ENCODE data around the gene AHNAK2. TPM values are rescaled to one million over a fixed set of nuclear protein-coding genes. Genes with fewer than 3 reads are reported as not detected.

Gene AHNAK2
- total and polyA plus RNA-seq, 2 of the 13 experiments (the other 11 are each of a cell fraction or from before 2014, with no cell fraction given), result 0.11 to 0.18 TPM

GRCh38 chr14:105021656-105022275 lies 43.6 kb upstream of the AHNAK2 start (continued):
- no peak for TF ChIP-seq FOXP1 (IDR thresholded peaks at IDR 0.05)
- no peak for TF ChIP-seq FOXP1 (CRISPR knock-in tag; IDR thresholded peaks at IDR 0.05)
- TF ChIP-seq DNMT3B (CRISPR knock-in tag; conservative IDR thresholded peaks at IDR 0.05), result no peak; the same call in 1 of the 2 replicates
- no peak for TF ChIP-seq ZNF737 (CRISPR knock-in tag; IDR thresholded peaks at IDR 0.05; ENCODE audit: borderline replicate concordance)
- no peak for TF ChIP-seq ZSCAN22 (CRISPR knock-in tag; IDR thresholded peaks at IDR 0.05)
- TF ChIP-seq ZFY (CRISPR knock-in tag; IDR thresholded peaks at IDR 0.05), result no peak
- no peak for TF ChIP-seq RELA (CRISPR knock-in tag; IDR thresholded peaks at IDR 0.05)
- TF ChIP-seq MNT (IDR thresholded peaks at IDR 0.05), result no peak
- TF ChIP-seq TERF1 (CRISPR knock-in tag; IDR thresholded peaks at IDR 0.05), result no peak
- no peak for TF ChIP-seq ZFP36 (IDR thresholded peaks at IDR 0.05; ENCODE audit: borderline replicate concordance, low read depth, low read length, partially characterized antibody)
- TF ChIP-seq PHF21A (CRISPR knock-in tag; IDR thresholded peaks at IDR 0.05), result peak; percentile 32; the same call in 1 of the 2 replicates
- peak; percentile 69 for TF ChIP-seq CTCF (CRISPR knock-in tag; IDR thresholded peaks at IDR 0.05)
- TF ChIP-seq MBNL3 (CRISPR knock-in tag; conservative IDR thresholded peaks at IDR 0.05), result no peak
- peak; percentile 76; the same call in 1 of the 2 replicates for TF ChIP-seq ZNF605 (CRISPR knock-in tag; IDR thresholded peaks at IDR 0.05)
- no peak; the same call in 1 of the 2 replicates for TF ChIP-seq HNF4G (IDR thresholded peaks at IDR 0.05; ENCODE audit: borderline replicate concordance, low read depth, low read length)
- no peak for TF ChIP-seq HNF4G (CRISPR knock-in tag; IDR thresholded peaks at IDR 0.05; ENCODE audit: borderline replicate concordance, low read depth)
- TF ChIP-seq IRF2 (CRISPR knock-in tag; IDR thresholded peaks at IDR 0.05), result no peak
- no peak for TF ChIP-seq THAP8 (CRISPR knock-in tag; IDR thresholded peaks at IDR 0.05; ENCODE audit: borderline replicate concordance)
- TF ChIP-seq ZNF746 (CRISPR knock-in tag; IDR thresholded peaks at IDR 0.05), result 0 out of 2 replicates have a peak, but pooled peaks have one; percentile 5
- no peak for TF ChIP-seq EED (CRISPR knock-in tag; IDR thresholded peaks at IDR 0.05)
- 0 out of 2 replicates have a peak, but pooled peaks have one; percentile 58 for TF ChIP-seq GFI1 (CRISPR knock-in tag; IDR thresholded peaks at IDR 0.05; ENCODE audit: borderline replicate concordance)
- TF ChIP-seq ZNF691 (CRISPR knock-in tag; IDR thresholded peaks at IDR 0.05; ENCODE audit: borderline replicate concordance, low read depth), result no peak
- peak; percentile 38; the same call in 1 of the 2 replicates for TF ChIP-seq SAP130 (CRISPR knock-in tag; IDR thresholded peaks at IDR 0.05; ENCODE audit: low read depth)
- TF ChIP-seq RAD51 (IDR thresholded peaks at IDR 0.05; ENCODE audit: borderline replicate concordance), result no peak
- TF ChIP-seq NR3C1 (CRISPR knock-in tag; IDR thresholded peaks at IDR 0.05), result no peak
- TF ChIP-seq ZFX (CRISPR knock-in tag; IDR thresholded peaks at IDR 0.05; ENCODE audit: low read depth), result peak; percentile 55
- TF ChIP-seq ZFP36L1 (CRISPR knock-in tag; IDR thresholded peaks at IDR 0.05), result 0 out of 2 replicates have a peak, but pooled peaks have one; percentile 56
